PC-3 (cell line): ENCODE measurements around the gene ZFYVE28. TPM values are rescaled to one million over a fixed set of nuclear protein-coding genes. Genes with fewer than 3 reads are reported as not detected.

Experiments
- ATAC-seq: fragments of 200-7000 bp; cut with Tn5 transposase; 2 replicates; pipeline ENCODE4 v1.9.1; 2020; ENCODE audit warnings: mild to moderate bottlenecking, moderate library complexity
- BruUV-seq: library from RNA; stranded (reverse); fragments of 400-500 nt; replicated peaks from 2 replicates; lab custom pipeline; 2021; lab: Mats Ljungman, UMichigan
- CTCF ChIA-PET: fragments of 300-600 bp; sonication (Branson Sonifier 250); formaldehyde crosslinking; loops from one replicate; lab custom pipeline; 2022; ENCODE audit warnings: antibody characterized with exemption; lab: Charles Lee
- POLR2A ChIA-PET: fragments of 300-600 bp; sonication (Branson Sonifier 250); formaldehyde crosslinking; loops from one replicate; lab custom pipeline; 2022; ENCODE audit warnings: antibody characterized with exemption; ENCODE audit not compliant: unreplicated experiment; lab: Charles Lee
- DNase-seq: peaks from one replicate; pipeline ENCODE4 v3.0.0-alpha.2; 2015
- H2AFZ ChIP-seq: fragments of 300-600 bp; sonication (generic); 2 replicates; pipeline ENCODE4 v1.6.0; 2016; ENCODE audit warnings: antibody characterized with exemption, low read length
- H3F3A ChIP-seq: fragments of 300-600 bp; sonication (generic); one replicate; pipeline ENCODE4 v1.6.0; 2017; ENCODE audit warnings: antibody characterized with exemption, low read length, control low read depth, mild to moderate bottlenecking; ENCODE audit not compliant: unreplicated experiment
- H3K27ac ChIP-seq: fragments of 300-600 bp; sonication (generic); 2 replicates; pipeline ENCODE4 v1.5.1; 2016; ENCODE audit warnings: mild to moderate bottlenecking, low read length
- H3K27me3 ChIP-seq: fragments of 300-600 bp; sonication (generic); 2 replicates; pipeline ENCODE4 v1.6.1; 2016; ENCODE audit warnings: low read length, mixed read lengths
- H3K36me3 ChIP-seq: fragments of 300-600 bp; sonication (generic); 2 replicates; pipeline ENCODE4 v1.6.1; 2016; ENCODE audit warnings: low read depth, mixed run types, low read length, mixed read lengths
- H3K4me1 ChIP-seq: fragments of 300-600 bp; sonication (generic); 2 replicates; pipeline ENCODE4 v1.5.1; 2016; ENCODE audit warnings: low read length; ENCODE audit not compliant: insufficient read depth
- H3K4me2 ChIP-seq: fragments of 300-600 bp; sonication (generic); 2 replicates; pipeline ENCODE4 v1.6.0; 2016; ENCODE audit warnings: low read length
- H3K4me3 ChIP-seq: fragments of 300-600 bp; sonication (generic); 2 replicates; pipeline ENCODE4 v1.5.1; 2016; ENCODE audit warnings: mild to moderate bottlenecking, low read length, mixed read lengths
- H3K79me2 ChIP-seq: fragments of 300-600 bp; sonication (generic); 2 replicates; pipeline ENCODE4 v1.6.1; 2017; ENCODE audit warnings: low read length, mixed read lengths
- H3K9ac ChIP-seq: fragments of 300-600 bp; sonication (generic); 2 replicates; pipeline ENCODE4 v1.6.0; 2016; ENCODE audit warnings: mild to moderate bottlenecking, low read length
- H3K9me2 ChIP-seq: fragments of 300-600 bp; sonication (generic); replicated peaks from 2 replicates; pipeline ENCODE4 v1.6.1; 2016; ENCODE audit warnings: mixed run types, low read length, mixed read lengths
- H3K9me3 ChIP-seq: fragments of 300-600 bp; sonication (generic); 2 replicates; pipeline ENCODE4 v1.6.1; 2016; ENCODE audit warnings: low read length, mixed read lengths
- H4K20me1 ChIP-seq: fragments of 300-600 bp; sonication (generic); 2 replicates; pipeline ENCODE4 v1.6.1; 2016; ENCODE audit warnings: low read length, mixed read lengths
- EZH2 ChIP-seq: fragments of 300-600 bp; sonication (generic); IDR thresholded peaks from one replicate; pipeline ENCODE4 v1.6.1; 2017; ENCODE audit warnings: antibody characterized with exemption, mild to moderate bottlenecking, low read length; ENCODE audit not compliant: unreplicated experiment
- EZH2phosphoT487 ChIP-seq: fragments of 300-600 bp; sonication (generic); IDR thresholded peaks from 2 replicates; pipeline ENCODE4 v1.6.1; 2018; ENCODE audit warnings: mild to moderate bottlenecking, antibody characterized with exemption, low read length, borderline replicate concordance
- intact Hi-C: fragments of 100-400 bp; cut with micrococcal nuclease; formaldehyde crosslinking; loops from 2 replicates; pipeline ENCODE4 v1.9.0; 2023
- total RNA-seq: library from RNA; depleted of rRNA; stranded (reverse); fragments of >200 nt; gene quantifications from 2 replicates; pipeline ENCODE4 v1.2.3, GENCODE V29; 2014
- TF ChIP-seq, protein P1 (sequence below): fragments of 300-600 bp; sonication (generic); conservative IDR thresholded peaks from 2 replicates; pipeline ENCODE4 v1.5.1; 2017; ENCODE audit warnings: antibody characterized with exemption, low read depth, mild to moderate bottlenecking, low read length

ZFYVE28 gene
- total RNA-seq, 1 experiment from 2014 or later: 8.0 TPM

DNA sequence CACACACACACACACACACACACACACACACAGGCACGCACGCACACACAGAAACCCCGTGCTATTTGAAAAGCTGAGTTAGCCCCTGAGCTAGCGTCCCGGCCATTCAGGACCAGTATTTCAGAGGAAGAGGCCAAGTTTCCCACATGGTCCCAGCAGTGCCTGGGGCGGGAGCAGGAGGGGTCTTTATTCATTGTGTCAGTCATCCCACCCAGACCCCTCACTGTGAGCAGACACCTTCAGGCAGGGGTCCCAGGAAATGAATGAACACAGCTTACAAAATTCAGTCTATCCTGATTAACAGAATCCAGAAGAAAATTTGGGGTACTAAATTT, 58.1 kb downstream of the ZFYVE28 start:
- TF ChIP-seq, protein P1, sequence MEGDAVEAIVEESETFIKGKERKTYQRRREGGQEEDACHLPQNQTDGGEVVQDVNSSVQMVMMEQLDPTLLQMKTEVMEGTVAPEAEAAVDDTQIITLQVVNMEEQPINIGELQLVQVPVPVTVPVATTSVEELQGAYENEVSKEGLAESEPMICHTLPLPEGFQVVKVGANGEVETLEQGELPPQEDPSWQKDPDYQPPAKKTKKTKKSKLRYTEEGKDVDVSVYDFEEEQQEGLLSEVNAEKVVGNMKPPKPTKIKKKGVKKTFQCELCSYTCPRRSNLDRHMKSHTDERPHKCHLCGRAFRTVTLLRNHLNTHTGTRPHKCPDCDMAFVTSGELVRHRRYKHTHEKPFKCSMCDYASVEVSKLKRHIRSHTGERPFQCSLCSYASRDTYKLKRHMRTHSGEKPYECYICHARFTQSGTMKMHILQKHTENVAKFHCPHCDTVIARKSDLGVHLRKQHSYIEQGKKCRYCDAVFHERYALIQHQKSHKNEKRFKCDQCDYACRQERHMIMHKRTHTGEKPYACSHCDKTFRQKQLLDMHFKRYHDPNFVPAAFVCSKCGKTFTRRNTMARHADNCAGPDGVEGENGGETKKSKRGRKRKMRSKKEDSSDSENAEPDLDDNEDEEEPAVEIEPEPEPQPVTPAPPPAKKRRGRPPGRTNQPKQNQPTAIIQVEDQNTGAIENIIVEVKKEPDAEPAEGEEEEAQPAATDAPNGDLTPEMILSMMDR: no peak
- TF ChIP-seq EZH2phosphoT487 (no peak), EZH2 (no peak)
- ChIA-PET POLR2A (no interaction called here), CTCF (no interaction called here)
- H3K79me2 ChIP-seq: no peaks in the 10 kb centered on the region
- no peak overlapping the region for H3K4me3 ChIP-seq
- H3K27ac ChIP-seq: no peak overlapping the region
- H3K4me2 ChIP-seq: no peak overlapping the region
- H3K27me3 ChIP-seq: no peaks in the 10 kb centered on the region
- H3K9ac ChIP-seq: no peak overlapping the region
- ATAC-seq: no peak
- no TSS peak for BruUV-seq
- no peaks in the 10 kb centered on the region for H3K9me3 ChIP-seq
- H4K20me1 ChIP-seq: no peaks in the 10 kb centered on the region
- no peaks in the 10 kb centered on the region for H3K9me2 ChIP-seq
- peaks cover 3% of the 10 kb centered on the region; the same call in 1 of the 2 replicates for H3K4me1 ChIP-seq
- H2AFZ ChIP-seq: no peak overlapping the region
- no peaks in the 10 kb centered on the region for H3F3A ChIP-seq
- H3K36me3 ChIP-seq: no peaks in the 10 kb centered on the region
- intact Hi-C loops: no loop called here
- no peak for DNase-seq

DNA sequence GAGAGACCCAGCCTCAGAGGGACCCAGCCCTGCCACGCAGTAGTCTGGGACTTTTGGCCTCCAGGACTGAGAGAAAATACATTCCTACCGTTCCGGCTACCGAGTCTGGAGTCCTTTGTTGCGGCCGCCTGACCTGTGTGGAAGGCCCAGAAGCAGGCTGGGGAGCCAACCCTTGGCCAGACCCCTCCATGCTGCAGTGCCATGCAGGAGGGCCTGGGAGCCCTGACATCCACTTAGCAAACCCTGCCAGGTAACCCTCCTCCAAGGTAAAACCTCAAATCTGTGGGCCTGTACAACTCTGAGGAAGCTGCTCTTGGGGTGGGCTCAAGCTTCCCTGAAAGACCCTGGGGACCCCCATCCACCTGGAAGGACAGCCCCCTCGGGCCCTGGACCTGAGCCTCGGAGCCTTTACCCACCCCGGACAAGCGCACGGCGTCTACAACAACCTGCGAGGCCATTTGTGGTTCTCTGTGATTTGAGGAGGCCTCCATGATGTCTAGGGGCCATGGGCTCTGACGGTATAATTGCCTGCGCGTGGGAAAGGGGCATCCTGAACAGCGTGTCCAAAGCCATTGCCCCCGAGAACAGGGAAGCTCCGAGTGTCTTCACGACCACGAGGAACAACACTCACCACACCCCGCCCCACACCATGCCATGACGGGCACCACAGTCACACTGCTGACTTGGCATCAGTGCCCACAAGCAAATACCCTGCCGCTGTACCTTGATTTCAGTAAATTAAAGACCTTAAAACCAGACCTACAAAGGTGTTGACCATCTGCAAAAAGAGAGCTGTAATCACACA, 58.7 kb downstream of the ZFYVE28 start:
- ChIA-PET POLR2A (no interaction called here), CTCF (no interaction called here)
- Histone ChIP-seq H3K36me3 (no peaks in the 10 kb centered on the region), H3K79me2 (no peaks in the 10 kb centered on the region), H2AFZ (no peak overlapping the region), H3K27ac (no peak overlapping the region), H3K9ac (no peak overlapping the region), H3F3A (no peaks in the 10 kb centered on the region), H3K4me2 (no peak overlapping the region), H3K4me3 (no peak overlapping the region), H4K20me1 (no peaks in the 10 kb centered on the region), H3K9me2 (no peaks in the 10 kb centered on the region), H3K9me3 (no peaks in the 10 kb centered on the region), H3K27me3 (no peaks in the 10 kb centered on the region), H3K4me1 (peaks cover 3% of the 10 kb centered on the region; the same call in 1 of the 2 replicates)
- ATAC-seq (no peak), DNase-seq (no peak)
- TF ChIP-seq, protein P1: no peak
- TF ChIP-seq EZH2phosphoT487 (no peak), EZH2 (no peak)
- BruUV-seq: no TSS peak
- intact Hi-C loops: no loop called here
